Measurements from ENCODE around the gene RPE.

DNA sequence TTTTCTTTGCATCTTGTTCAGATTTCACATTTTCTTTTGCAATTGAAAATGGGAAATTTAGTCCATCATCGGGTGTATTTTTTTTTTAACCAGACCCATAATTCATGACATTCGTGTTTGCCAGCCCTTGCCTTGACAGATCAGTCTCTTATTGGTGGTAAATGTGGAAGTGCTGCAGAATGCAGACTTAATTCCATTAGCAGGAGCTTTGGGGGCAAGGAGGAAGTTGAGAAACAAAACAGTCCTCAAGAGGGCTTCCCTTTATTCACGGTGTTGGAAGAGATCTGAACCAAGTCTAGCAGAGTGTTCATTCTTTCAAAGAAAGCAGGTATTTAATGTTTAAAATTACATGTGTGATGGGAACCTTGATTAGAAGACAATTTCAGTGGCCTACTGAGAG is 16.6 kb upstream of the RPE start:
- TF ChIP-seq POLR2A (IDR thresholded peaks at IDR 0.05), result no peak
- TF ChIP-seq, protein P1, sequence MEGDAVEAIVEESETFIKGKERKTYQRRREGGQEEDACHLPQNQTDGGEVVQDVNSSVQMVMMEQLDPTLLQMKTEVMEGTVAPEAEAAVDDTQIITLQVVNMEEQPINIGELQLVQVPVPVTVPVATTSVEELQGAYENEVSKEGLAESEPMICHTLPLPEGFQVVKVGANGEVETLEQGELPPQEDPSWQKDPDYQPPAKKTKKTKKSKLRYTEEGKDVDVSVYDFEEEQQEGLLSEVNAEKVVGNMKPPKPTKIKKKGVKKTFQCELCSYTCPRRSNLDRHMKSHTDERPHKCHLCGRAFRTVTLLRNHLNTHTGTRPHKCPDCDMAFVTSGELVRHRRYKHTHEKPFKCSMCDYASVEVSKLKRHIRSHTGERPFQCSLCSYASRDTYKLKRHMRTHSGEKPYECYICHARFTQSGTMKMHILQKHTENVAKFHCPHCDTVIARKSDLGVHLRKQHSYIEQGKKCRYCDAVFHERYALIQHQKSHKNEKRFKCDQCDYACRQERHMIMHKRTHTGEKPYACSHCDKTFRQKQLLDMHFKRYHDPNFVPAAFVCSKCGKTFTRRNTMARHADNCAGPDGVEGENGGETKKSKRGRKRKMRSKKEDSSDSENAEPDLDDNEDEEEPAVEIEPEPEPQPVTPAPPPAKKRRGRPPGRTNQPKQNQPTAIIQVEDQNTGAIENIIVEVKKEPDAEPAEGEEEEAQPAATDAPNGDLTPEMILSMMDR (IDR thresholded peaks at IDR 0.05), result no peak
